KMS-11 (cell line): ENCODE measurements around the gene HIGD1A.

Source experiments
- H2AFZ ChIP-seq: fragments of 200-600 bp; sonication (generic); 2 replicates; pipeline ENCODE4 v1.6.1; 2016; ENCODE audit warnings: antibody characterized with exemption, mixed run types, low read depth
- H3K27ac ChIP-seq: fragments of 200-600 bp; sonication (generic); 2 replicates; pipeline ENCODE4 v1.6.1; 2016; ENCODE audit warnings: mild to moderate bottlenecking, mixed run types
- H3K27me3 ChIP-seq: fragments of 200-600 bp; sonication (generic); 2 replicates; pipeline ENCODE4 v1.6.1; 2017; ENCODE audit warnings: mild to moderate bottlenecking, low read depth, mixed run types, moderate library complexity; ENCODE audit not compliant: insufficient read depth
- H3K36me3 ChIP-seq: fragments of 200-600 bp; sonication (generic); 2 replicates; pipeline ENCODE4 v1.6.1; 2017; ENCODE audit warnings: mild to moderate bottlenecking, mixed run types; ENCODE audit not compliant: insufficient read depth
- H3K4me1 ChIP-seq: fragments of 200-600 bp; sonication (generic); 2 replicates; pipeline ENCODE4 v1.6.1; 2016; ENCODE audit warnings: mild to moderate bottlenecking, low read depth, mixed run types; ENCODE audit not compliant: poor library complexity, severe bottlenecking
- H3K4me2 ChIP-seq: fragments of 200-600 bp; sonication (generic); 2 replicates; pipeline ENCODE4 v1.7.0; 2016; ENCODE audit warnings: mild to moderate bottlenecking, mixed run types
- H3K4me3 ChIP-seq: fragments of 200-600 bp; sonication (generic); IDR thresholded peaks from 2 replicates; pipeline ENCODE4 v1.6.1; 2017; ENCODE audit warnings: low read depth, low read length, mixed read lengths; ENCODE audit not compliant: insufficient read depth
- H3K79me2 ChIP-seq: fragments of 200-600 bp; sonication (generic); 2 replicates; pipeline ENCODE4 v1.6.1; 2016; ENCODE audit warnings: low read depth, mixed run types; ENCODE audit not compliant: insufficient read depth
- H3K9ac ChIP-seq: fragments of 200-600 bp; sonication (generic); 2 replicates; pipeline ENCODE4 v1.6.1; 2016; ENCODE audit warnings: mild to moderate bottlenecking, mixed run types
- H4K20me1 ChIP-seq: fragments of 200-600 bp; sonication (generic); 2 replicates; pipeline ENCODE4 v1.6.1; 2016; ENCODE audit warnings: mild to moderate bottlenecking, mixed run types; ENCODE audit not compliant: insufficient read depth
- CTCF ChIP-seq: fragments of 200-600 bp; sonication (generic); conservative IDR thresholded peaks from 2 replicates; pipeline ENCODE4 v1.6.1; 2017; ENCODE audit warnings: low read depth, mild to moderate bottlenecking, antibody characterized with exemption, low read length, moderate library complexity, mixed read lengths

The HIGD1A gene

GRCh38 chr3:42786212-42786611 is 18.1 kb downstream of the HIGD1A start:
- Histone ChIP-seq H3K27me3 (no peaks in the 10 kb centered on the region), H3K9ac (no peak overlapping the region), H3K4me3 (no peak overlapping the region), H4K20me1 (no peaks in the 10 kb centered on the region), H3K36me3 (no peaks in the 10 kb centered on the region), H3K4me2 (no peak overlapping the region), H2AFZ (no peak overlapping the region), H3K27ac (no peak overlapping the region), H3K4me1 (no peaks in the 10 kb centered on the region), H3K79me2 (no peaks in the 10 kb centered on the region)
- no peak for TF ChIP-seq CTCF

DNA sequence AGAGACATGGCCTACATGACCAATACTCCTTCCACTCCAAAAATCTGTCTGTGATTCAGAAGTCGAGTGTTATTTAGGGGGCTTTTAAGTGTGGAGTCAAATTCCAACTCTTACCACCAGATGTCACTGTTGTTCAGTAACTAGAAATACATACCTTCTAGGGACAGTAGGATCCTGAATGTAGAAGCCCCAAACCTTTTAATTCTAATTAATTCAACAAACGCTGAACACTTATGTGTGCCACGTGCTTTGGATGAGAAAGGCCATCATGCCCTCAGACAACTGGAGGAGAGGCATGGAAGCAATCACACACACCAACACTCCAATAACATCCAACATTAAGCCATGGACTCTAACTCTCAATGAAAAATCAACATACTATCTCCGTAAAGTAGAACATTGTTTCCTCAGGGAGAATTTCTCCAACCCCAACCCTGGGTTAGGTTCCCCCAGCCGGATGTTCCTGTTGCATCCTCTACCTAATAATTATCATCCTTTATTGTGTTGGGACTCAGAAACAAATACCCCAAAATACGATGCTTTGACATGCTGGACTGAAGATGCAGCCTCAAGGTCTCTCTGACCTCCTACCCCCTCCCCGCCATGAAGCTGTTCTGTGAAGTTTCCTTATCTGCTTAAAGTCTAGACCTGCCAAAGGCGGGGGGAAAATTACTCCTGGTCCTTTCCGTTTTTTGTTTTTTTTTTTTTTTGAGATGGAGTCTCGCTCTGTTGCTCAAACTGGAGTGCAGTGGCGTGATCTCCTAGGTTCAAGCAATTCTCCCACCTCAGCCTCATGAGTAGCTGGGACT is 23.2 kb downstream of the HIGD1A start:
- Histone ChIP-seq H3K4me1 (no peaks in the 10 kb centered on the region), H3K9ac (no peak overlapping the region), H3K79me2 (no peaks in the 10 kb centered on the region), H3K4me3 (no peak overlapping the region), H2AFZ (no peak overlapping the region), H3K27ac (no peak overlapping the region), H3K27me3 (no peaks in the 10 kb centered on the region), H4K20me1 (no peaks in the 10 kb centered on the region), H3K4me2 (no peak overlapping the region), H3K36me3 (no peaks in the 10 kb centered on the region)
- peak; percentile 74 for TF ChIP-seq CTCF

DNA sequence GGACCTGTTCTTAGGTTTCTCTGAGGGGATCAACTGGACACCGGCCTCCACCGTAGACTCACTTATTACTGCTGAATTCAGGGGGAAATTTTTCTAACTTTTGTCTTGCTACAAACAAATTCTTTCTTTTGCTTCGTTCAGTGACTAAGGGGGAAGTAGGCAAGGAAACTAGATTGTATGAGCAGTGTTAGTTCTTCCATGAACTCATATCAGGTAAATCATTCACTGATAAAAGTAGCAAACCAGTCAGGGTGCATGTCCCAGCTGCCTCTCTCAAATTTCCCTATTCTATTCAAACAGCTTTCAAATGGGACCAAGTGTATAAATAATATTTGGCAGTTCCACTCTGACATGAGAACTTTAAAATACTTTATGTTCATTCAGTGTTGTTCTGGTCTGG is 23.9 kb downstream of the HIGD1A start:
- no peak overlapping the region for H3K27ac ChIP-seq
- no peaks in the 10 kb centered on the region for H3K4me1 ChIP-seq
- no peak for TF ChIP-seq CTCF
- H2AFZ ChIP-seq, result no peak overlapping the region
- H3K4me3 ChIP-seq, result no peak overlapping the region
- no peaks in the 10 kb centered on the region for H3K27me3 ChIP-seq
- H3K9ac ChIP-seq, result no peak overlapping the region
- no peak overlapping the region for H3K4me2 ChIP-seq
- H3K36me3 ChIP-seq, result no peaks in the 10 kb centered on the region
- H3K79me2 ChIP-seq, result no peaks in the 10 kb centered on the region
- H4K20me1 ChIP-seq, result no peaks in the 10 kb centered on the region

DNA sequence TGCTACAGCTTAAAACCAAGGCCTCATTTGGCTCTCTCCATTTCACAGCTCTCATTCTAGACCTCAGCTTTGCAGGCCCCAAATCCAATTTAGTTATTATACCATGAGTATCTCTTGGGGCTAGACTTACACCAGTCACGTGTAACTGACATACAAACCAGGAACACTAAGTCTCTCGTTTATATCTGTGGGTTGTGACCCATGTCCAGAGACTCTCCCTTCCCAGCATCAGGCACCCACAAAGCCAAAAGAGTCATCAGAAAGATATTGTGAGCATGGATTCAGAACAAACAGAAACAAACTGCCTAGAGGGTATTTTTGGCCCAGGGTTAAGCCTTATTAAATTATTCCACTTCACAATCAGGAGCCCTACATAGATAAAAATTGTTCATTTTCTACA is 25.6 kb downstream of the HIGD1A start:
- Histone ChIP-seq H3K27ac (no peak overlapping the region), H3K36me3 (no peaks in the 10 kb centered on the region), H3K4me2 (no peak overlapping the region), H4K20me1 (no peaks in the 10 kb centered on the region), H3K4me1 (no peaks in the 10 kb centered on the region), H3K27me3 (no peaks in the 10 kb centered on the region), H3K9ac (no peak overlapping the region), H2AFZ (no peak overlapping the region), H3K79me2 (no peaks in the 10 kb centered on the region), H3K4me3 (no peak overlapping the region)
- TF ChIP-seq CTCF, result no peak
